OCI-M2 (cell line): Measurements from ENCODE around the gene OBSCN.
"Not testable (repeated sequence)": the region's sequence is repeated elsewhere in the genome, so short reads cannot be mapped to it uniquely, and the experiment has no call there.

Source experiments
- DNase-seq: peaks from one replicate; lab custom pipeline; 2025; ENCODE audit not compliant: unreplicated experiment; lab: John Stamatoyannopoulos, UW

OBSCN gene

GRCh38 chr1:228171221-228171891 is 36.5 kb upstream of the OBSCN start:
- DNase-seq: no peak

GRCh38 chr1:228172591-228173527 is 35.0 kb upstream of the OBSCN start:
- DNase-seq: no peak

DNA sequence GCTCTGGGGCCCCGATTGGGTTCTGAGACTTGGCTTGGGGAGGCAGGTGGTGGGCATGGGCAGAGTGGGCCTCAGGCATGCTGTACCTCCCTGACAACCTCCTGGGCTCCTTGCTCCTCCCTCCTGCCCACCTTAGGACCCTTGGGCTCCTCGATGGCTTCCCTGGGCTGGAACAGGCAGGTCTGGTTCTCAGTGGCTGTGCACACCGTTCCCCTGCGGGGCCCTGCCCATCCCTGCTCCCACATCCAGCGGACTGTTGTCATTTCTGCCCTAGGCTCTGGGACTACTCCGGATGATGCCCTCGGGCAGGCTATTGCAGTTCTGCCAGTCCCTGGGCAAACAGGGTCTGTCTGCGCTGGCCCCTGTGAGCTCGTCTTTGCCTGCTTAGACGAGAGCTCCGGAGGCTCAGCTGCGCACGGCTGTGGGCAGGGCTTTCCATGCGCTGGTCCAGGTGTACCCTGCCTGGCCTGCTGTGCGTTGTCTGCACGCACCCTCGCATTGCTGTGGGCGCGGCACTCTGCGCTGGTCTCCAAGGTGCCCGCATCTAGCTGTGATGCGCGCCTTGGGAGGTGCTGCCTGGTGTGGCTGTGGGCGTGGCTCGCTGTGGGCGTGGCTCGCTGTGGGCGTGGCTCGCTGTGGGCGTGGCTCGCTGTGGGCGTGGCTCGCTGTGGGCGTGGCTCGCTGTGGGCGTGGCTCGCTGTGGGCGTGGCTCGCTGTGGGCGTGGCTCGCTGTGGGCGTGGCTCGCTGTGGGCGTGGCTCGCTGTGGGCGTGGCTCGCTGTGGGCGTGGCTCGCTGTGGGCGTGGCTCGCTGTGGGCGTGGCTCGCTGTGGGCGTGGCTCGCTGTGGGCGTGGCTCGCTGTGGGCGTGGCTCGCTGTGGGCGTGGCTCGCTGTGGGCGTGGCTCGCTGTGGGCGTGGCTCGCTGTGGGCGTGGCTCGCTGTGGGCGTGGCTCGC is 34.0 kb upstream of the OBSCN start:
- DNase-seq: not testable (repeated sequence)

DNA sequence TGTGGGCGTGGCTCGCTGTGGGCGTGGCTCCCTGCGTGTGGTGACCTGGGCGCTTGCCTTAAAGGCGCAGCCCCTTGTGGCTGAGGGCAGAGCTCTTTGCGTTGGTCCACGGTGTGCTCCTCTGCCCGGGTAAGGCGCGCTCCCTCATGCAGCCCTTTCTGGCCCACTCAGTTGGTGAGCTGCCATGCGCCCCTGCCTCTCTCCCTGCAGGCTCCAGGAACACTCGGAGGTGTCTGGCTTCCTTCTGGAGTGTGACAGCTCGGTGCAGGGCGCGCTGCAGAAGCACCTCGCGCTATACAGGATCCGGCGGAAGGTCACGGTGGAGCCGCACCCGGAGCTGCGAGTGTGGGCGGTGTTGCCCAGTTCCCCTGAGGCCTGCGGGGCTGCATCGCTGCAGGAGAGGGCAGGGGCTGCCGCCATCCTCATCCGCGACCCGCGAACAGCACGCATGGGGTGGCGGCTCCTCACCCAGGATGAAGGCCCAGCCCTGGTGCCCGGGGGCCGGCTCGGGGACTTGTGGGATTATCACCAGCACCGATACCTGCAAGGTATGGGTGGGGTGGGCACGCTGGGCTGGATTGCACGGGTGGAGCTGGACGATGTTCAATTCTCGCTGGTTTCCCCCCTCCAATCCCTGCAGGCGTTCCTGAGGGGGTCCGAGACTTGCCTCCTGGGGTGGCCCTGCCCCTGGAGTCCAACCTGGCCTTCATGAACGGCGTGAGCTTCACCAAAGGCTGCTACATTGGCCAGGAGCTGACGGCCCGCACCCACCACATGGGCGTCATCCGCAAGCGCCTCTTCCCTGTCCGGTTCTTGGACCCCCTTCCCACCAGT is 33.1 kb upstream of the OBSCN start:
- no peak for DNase-seq

- no peak for DNase-seq
These were observed 32.4 kb upstream of the OBSCN start for GRCh38 chr1:228175316-228176023.

- no peak for DNase-seq
These were observed 31.8 kb upstream of the OBSCN start for GRCh38 chr1:228176024-228176395.

DNA sequence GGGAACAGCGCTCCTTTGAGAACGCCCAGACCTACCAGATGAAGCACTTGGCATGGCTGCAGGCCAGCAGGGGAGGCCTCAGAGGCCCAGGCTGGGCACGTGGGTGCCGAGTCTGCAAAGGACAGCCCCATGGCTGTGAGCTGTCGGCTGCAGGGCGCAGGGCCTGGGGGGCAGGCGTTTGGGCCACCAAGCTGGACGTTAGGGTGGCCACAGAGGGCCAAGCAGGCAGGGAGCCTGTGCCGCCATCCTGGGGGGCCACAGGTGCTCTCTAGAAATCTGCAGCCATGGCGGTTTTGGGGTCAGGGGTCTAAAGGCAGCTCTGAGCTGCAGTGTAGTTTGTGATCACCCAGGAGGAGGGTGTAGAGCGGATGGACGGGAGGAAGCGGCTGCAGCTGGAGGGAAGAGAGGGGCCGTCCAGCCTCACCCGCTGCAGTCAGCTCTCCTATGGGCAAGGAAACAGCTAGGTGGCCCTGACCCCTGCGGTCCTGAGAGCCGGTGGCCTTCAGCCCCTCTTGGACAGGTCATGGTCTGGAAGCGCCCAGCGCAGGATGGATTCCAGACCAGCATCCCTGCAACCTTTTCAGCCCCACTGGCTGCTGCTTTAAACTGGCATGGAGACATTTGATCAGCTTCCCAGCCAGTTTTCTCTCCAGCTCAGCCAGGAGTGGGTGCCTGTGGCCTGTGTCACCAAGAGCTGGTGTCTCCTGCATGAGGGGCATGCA is 31.2 kb upstream of the OBSCN start:
- DNase-seq: no peak

DNA sequence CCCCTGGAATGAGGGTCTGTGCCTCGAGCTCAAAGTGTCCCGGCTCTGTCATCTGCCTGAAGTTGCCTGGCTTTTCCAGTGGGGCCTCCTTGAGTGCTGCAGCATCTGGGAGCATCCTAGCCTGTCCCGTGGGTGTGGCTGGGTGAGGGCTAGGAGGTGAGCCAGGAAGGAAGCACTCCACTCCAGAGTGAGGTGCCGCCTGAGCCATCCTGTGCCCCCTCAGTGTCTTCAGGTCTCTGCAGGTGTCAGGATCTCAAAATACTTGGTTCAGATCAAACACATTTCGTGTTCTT is 30.7 kb upstream of the OBSCN start:
- DNase-seq: no peak

GRCh38 chr1:228177721-228178710 is 29.8 kb upstream of the OBSCN start:
- DNase-seq: no peak

- no peak for DNase-seq
These were observed 28.8 kb upstream of the OBSCN start for GRCh38 chr1:228178737-228179684.

DNA sequence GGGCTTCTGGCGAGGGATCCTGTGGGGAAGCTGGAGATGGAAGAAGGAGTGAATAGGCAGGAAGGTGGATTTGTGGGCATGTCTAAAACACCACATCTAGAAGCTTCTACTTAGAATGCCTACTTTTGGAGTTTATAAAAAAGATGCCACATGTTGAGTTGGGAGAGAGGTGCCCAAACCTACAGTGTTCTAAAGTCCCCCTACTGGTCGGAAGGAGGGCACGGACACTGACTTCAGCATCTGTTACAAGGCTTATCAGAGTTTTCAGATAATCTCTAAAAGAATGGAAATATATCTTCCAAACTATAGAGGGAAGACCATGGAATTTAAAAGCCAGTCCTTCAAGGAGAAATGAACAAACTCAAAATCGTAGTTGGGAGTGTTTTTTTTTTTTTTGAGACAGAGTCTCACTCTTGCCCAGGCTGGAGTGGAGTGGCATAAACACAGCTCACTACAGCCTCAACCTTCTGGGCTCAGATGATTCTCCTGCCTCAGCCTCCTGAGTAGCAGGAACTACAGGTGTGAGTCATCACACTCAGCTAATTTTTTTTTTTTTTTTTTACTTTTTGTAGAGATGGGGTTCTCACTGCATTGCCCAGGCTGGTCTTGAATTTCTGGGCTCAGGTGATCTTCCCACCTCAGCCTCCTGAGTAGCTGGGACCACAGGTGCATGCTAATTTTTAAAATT is 27.4 kb upstream of the OBSCN start:
- no peak for DNase-seq

- DNase-seq: no peak
These were observed 26.7 kb upstream of the OBSCN start for GRCh38 chr1:228180959-228181644.

DNA sequence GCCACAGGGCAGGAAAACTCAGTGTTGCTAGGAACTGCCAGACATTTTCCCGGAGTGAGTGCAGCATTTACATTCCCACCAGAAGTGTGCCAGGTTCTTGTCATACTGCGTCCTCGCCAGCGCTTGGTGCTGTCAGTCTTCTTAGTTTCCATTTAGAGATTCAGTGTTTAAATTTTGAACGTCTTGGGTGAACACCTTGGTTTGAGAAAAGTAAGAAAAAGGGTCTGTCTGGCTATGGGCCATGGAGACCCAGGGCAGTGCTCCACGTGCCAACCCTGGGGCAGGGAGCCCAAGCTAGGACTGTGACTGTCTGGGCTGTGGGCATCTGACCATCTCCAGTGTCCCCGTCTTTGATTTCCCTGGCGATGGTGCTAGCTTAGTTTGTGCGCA is 26.2 kb upstream of the OBSCN start:
- no peak for DNase-seq

GRCh38 chr1:228182296-228183030 is 25.4 kb upstream of the OBSCN start:
- DNase-seq: no peak

DNA sequence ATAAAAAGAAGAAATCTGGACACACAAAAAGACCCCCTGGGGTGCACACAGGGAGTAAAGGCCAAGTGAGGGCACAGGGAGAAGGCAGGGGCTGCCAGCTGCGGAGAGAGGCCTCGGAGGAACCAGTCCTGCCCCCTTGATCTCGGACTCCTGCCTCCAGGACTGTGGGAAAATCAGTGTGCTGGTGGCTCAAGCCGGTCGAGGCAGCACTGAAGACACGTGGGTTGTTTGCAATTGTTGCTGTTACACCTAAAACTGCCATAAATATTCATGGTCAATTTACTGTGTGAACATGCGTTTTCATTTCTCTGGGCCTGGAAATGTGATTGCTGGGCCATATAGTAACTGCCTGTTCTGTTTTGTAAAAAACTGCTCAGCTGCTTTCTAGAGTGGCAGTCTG is 23.7 kb upstream of the OBSCN start:
- DNase-seq: no peak
